GM18873 (cell line): ENCODE measurements around the gene KAZN.

Source experiments
- ATAC-seq: cut with Tn5 transposase; IDR thresholded peaks from one replicate; pipeline ENCODE4 v1.9.1; 2021; ENCODE audit warnings: mild to moderate bottlenecking, moderate library complexity, moderate number of reproducible peaks; ENCODE audit not compliant: unreplicated experiment, low FRiP score

Gene KAZN

GRCh38 chr1:15062479-15063099, 464.1 kb downstream of the KAZN start:
- no peak for ATAC-seq

GRCh38 chr1:15063346-15063745, 464.9 kb downstream of the KAZN start:
- no peak for ATAC-seq

DNA sequence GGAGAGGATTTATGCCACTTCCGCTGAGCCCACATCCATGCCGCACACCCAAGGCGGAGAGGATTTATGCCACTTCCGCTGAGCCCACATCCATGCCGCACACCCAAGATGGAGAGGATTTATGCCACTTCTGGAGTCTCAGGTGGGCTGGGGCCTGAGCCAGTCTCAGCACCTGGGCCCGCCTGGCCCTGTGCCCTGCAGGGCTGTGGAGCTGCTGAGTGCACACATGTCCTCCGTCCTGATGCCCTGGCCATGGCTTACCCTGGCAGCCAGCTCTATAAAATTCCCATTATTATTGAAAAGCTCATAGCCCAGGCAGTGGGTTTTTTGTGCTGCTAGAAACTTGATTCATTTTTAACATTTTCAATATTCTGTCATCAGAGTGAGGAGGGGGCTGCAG, 465.3 kb downstream of the KAZN start:
- no peak for ATAC-seq

DNA sequence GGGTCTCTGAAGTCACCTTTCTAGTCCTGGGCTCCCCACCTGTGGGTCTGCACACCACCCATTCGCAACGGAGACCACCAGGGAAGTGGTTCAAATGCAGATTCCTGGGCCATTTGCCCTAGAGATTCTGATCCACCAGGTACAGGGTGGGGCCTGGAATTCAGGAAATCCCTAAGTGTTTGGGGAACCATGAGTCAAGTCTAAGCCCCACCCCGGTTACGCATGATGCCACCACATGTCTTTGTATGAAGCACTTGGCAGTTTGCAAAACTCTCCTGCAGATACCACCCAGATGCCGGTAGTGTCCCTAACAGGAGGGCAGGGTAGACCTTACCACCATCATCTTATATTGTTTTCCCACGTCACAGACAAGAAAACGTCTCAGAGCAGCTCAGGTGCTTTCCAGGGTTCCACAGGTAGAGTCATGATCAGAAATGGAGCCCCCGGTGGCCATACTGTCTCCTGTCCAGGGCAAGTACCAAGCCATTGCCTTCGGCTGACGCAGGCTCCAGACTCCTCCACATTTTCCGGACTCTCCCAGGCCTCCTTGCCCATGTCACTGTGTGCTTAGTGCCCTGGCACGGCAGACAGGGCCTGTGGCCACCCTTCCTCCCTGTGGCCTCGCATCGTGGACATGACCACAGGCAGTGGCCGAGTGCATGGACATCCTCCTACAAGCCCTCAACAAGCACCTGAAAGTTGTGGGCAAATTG, 465.9 kb downstream of the KAZN start:
- no peak for ATAC-seq

GRCh38 chr1:15065291-15065690, 466.8 kb downstream of the KAZN start:
- ATAC-seq = no peak

GRCh38 chr1:15065736-15066135, 467.3 kb downstream of the KAZN start:
- no peak for ATAC-seq

DNA sequence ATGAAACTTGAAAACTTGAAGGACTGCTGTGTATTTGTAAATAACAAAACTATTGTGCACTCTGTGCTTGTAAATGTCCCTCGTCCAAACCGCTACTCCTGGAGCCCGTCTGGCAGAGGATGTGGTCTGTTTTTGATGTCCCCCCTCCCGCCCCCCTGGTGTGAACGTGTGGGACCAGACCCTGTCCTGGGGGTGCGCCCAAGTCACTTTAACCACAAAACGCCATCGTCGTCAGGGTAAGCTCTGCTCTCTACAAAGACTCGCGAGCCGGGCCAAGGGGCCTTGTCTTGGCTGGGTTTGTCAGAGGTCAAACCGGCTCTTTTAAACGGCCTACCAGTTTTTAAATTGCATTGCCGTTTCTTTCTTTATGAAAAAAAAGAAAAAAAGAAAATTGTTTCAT, 467.7 kb downstream of the KAZN start:
- ATAC-seq = no peak

DNA sequence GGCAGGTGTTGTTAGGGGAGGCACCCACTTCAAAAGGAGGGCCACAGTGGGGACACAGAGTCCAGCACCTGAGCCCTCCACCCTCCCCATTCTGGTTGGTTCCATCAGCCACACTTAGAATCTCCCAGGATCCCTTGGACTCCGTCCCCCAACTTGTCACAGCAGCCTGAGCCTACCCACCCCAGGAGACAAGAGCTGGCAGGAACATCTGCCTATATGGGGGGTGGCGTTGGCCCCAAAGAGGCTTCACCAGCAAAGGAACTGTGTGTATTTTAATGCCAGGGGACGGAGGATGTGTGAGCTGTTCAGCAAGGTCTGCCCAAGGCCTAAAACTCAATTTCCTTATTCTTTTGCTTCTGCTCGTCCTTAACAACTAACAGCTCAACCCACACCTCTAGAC, 468.7 kb downstream of the KAZN start:
- ATAC-seq = no peak

GRCh38 chr1:15068152-15068551, 469.7 kb downstream of the KAZN start:
- no peak for ATAC-seq

DNA sequence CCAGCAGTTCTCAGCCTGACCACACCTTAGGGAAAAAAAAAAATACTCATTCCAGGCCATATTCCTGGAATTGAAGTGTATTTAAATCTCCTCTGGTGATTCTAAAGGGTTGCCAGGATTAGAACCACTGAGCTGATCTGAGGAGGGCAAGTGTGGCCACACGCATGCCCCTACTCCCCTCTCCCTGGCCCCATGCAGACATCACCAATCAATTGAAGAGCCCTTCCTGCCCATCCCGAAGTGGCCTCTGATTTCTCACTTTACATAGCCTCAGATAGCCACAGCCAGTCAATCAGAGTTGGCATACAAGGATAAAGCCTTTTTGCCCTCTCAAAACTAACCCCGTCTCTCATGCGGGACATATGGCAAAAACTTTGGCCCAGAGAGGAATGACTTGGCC, 470.5 kb downstream of the KAZN start:
- no peak for ATAC-seq

DNA sequence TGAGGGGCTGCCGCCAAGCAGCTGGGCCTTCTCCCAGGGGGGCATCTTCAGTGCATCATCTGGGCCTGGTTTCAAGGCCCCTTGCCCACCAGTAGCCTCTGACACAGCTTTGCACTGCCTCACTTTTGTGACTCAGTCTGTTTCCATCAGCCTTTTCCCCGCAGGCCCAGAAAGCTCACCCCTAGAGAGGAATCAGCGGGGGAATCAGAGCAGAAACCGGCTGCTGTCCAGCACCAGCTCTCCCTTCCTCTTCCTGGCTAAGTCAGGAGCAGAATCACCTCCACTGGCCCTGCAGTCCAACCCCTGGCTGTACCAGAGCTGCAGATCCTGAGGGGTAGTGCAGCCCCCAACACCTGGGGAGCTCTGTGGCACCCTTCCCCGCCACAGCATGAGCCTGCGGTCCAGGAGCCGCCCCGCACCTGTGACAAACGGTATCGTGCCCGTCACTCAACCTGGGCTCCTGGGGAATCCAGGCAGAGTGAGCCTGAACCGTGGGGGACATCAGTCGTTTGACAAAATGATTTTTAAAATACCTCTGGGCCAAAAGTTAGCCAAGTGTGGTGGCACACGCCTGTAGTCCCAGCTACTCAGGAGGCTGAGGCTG, 471.8 kb downstream of the KAZN start:
- no peak for ATAC-seq

GRCh38 chr1:15071936-15072335, 473.5 kb downstream of the KAZN start:
- no peak for ATAC-seq

- ATAC-seq = no peak
These were observed 475.4 kb downstream of the KAZN start for GRCh38 chr1:15073799-15074308.

DNA sequence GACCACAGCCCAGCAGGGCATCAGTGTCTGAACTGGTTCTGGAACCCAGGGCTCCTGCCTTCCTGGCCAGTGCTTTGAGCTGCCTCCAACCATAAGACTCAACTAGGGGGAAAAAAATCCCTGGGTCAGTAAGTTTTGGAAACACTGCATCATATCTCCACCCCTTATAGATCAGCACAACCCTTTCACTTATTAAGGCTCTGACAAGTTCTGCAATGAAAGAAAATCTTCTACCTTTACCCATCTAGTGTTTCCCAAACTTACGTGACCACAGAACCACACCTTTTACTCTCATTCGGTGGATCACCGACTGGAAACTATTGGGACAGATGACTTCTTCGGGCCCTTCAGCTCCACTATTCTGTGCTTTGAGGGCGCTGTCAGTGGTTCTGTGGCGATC, 476.7 kb downstream of the KAZN start:
- no peak for ATAC-seq

GRCh38 chr1:15075817-15076216, 477.3 kb downstream of the KAZN start:
- no peak for ATAC-seq

DNA sequence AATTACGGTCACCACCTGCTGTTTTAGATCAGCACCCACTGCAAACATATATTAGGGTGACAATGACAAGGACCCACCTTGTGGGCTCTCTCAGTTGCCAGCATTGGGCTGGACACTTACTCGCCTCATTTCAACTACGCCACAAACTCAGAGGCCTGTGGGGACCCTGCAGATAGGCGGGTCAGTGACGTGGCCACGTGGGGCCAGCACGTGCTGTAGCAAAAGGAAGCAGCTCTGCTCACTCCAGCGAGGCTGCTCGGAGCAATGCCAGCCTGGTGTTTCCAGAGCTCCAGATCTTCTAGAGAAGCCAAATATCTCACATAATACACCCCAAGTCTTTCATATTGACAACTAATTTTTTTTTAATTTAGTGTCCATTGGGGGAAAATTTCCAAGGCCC, 478.3 kb downstream of the KAZN start:
- no peak for ATAC-seq

DNA sequence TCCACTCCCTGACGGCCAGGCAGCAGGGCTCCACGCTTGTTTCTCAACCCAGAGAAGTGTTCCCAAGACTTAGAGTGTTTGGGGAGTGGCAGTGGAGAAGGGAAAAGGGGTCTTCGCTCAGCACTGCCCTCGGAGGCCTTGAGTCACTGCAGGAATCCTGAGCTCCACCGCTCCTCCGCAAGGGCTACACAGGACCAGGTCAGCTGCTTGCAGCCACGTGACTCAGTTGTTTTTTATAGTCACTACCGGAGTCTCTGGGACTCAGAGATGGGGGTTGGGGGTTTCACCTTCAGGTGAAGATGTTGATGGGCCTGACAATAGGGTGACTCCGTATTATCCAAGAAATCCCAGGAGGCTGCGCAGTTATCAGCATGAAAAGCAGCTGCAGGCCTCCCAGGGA, 478.9 kb downstream of the KAZN start:
- no peak for ATAC-seq

- ATAC-seq = no peak
These were observed 482.0 kb downstream of the KAZN start for GRCh38 chr1:15080328-15081007.

- ATAC-seq = no peak
These were observed 482.6 kb downstream of the KAZN start for GRCh38 chr1:15081102-15081501.

GRCh38 chr1:15083578-15083977, 485.1 kb downstream of the KAZN start:
- no peak for ATAC-seq

DNA sequence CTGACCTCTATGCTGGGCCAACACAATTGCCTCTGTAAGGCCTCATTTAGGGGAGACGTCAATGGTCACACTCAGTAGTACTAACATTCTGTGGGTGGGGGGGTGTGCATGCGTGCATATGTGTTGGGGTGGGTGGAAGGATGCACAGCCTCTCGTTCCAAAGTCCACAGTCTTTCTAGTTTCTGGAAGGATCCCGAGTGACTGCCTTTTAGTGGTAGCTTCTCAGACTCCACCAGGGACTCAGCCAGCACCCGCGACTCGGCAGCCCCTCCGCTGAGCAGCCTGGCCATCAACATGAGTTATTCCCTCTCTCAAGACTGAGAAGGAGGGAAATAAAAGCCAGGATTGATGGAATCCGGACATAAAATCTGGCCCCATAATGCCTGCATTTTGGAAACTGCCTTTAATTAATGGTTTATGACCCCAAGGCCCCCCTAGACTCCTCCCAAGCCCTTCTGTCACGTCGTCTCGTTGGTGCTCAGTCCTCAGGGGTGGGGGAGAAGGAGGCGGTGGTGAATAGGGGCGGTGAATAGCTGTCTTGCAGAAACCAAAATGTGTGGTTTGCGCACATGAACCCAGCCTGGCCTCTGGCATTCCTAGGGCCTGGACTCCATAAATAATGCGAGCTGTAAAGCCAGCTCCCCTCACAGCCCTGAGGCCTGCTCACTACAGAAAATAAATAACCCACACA, 489.9 kb downstream of the KAZN start:
- ATAC-seq = no peak
